SK-N-SH treated with all-trans-retinoic acid at 6 μM for 48 hours (cell line): ENCODE measurements around the gene COQ2.

Experiments used
- GLIS3 ChIP-seq: fragments of 250-450 bp; sonication (Bioruptor Pico); IDR thresholded peaks from 2 replicates; pipeline ENCODE4 v1.5.0; 2020; ENCODE audit warnings: mild to moderate bottlenecking, moderate library complexity
- ZFP3 ChIP-seq: fragments of 250-450 bp; sonication (Bioruptor Pico); IDR thresholded peaks from 2 replicates; pipeline ENCODE4 v1.5.0; 2020; ENCODE audit warnings: mild to moderate bottlenecking, moderate library complexity
- ZFP30 ChIP-seq: fragments of 450-650 bp; formaldehyde crosslinking; IDR thresholded peaks from 2 replicates; pipeline ENCODE4 v1.5.0; 2022; ENCODE audit warnings: mild to moderate bottlenecking, moderate library complexity

GRCh38 chr4:83257811-83258210, 26.8 kb downstream of the COQ2 start:
- TF ChIP-seq ZFP30 (CRISPR knock-in tag) (no peak), GLIS3 (no peak), ZFP3 (CRISPR knock-in tag) (no peak)
